Thyroid gland (tissue), 4 donors: ENCODE results near the gene DRC1. TPM values are rescaled to one million over a fixed set of nuclear protein-coding genes. Genes with fewer than 3 reads are reported as not detected.
A peak's percentile ranks its signal among the peaks of the same experiment; 100 is the strongest.

Experiments used
- DNase-seq, 2 donors: peaks; one replicate each; pipeline ENCODE4 v3.0.0-alpha.2; 2019
- H3K27ac ChIP-seq, 3 donors: fragments of 200-600 bp; sonication (generic); 1 replicate in 2 of 3; 2 replicates in 1 of 3; pipeline ENCODE4 v1.5.1; 2016 to 2019; ENCODE audit warnings: mild to moderate bottlenecking in 1 of 3, moderate library complexity in 1 of 3
- H3K27me3 ChIP-seq: fragments of 200-600 bp; sonication (generic); one replicate; pipeline ENCODE4 v1.5.1; 2019
- H3K36me3 ChIP-seq, 2 donors: fragments of 200-600 bp; sonication (generic); one replicate each; pipeline ENCODE4 v1.5.1; 2016 to 2019
- H3K4me1 ChIP-seq, 2 donors: fragments of 200-600 bp; sonication (generic); one replicate each; pipeline ENCODE4 v1.5.1; 2017 to 2019
- H3K4me3 ChIP-seq, 3 donors: fragments of 200-600 bp; sonication (generic); replicated peaks in 1 of 3; 1 replicate in 2 of 3; 2 replicates in 1 of 3; pipeline ENCODE4 v1.5.1; 2016; ENCODE audit warnings: mild to moderate bottlenecking in 1 of 3
- H3K9me3 ChIP-seq: fragments of 200-600 bp; sonication (generic); one replicate; pipeline ENCODE4 v1.5.1; 2017
- POLR2A ChIP-seq, 2 donors: fragments of 450-650 bp; IDR thresholded peaks; one replicate each; pipeline ENCODE4 v1.6.1; 2017; ENCODE audit warnings: antibody characterized with exemption in 2 of 2, mild to moderate bottlenecking in 2 of 2, moderate library complexity in 1 of 2
- WGBS, 2 donors: methylation state at CpG; one replicate each; pipeline ENCODE4 v1.1.5; 2017; 5-methylcytosine and 5-hydroxymethylcytosine counted together
- intact Hi-C: fragments of 100-400 bp; cut with DNase I; formaldehyde crosslinking; loops from one replicate; pipeline ENCODE4 v1.15.1; 2023
- total RNA-seq, 4 donors: library from RNA; depleted of rRNA; stranded (reverse); fragments of >200 nt; gene quantifications; one replicate each; pipeline ENCODE4 v1.2.3, GENCODE V29; 2016
- TF ChIP-seq, protein P1 (sequence below), 6 experiments: fragments of 200-600 bp in 3 of 6; fragments of 450-650 bp in 3 of 6; sonication (generic) in 3 of 6; IDR thresholded peaks; one replicate each; pipeline ENCODE4 v1.5.1; 2016 to 2019; ENCODE audit warnings: antibody characterized with exemption in 6 of 6, mild to moderate bottlenecking in 2 of 6, inconsistent platforms in 1 of 6, moderate library complexity in 1 of 6

The DRC1 gene
- total RNA-seq, 4 donors from 2014 or later: not detected

DNA sequence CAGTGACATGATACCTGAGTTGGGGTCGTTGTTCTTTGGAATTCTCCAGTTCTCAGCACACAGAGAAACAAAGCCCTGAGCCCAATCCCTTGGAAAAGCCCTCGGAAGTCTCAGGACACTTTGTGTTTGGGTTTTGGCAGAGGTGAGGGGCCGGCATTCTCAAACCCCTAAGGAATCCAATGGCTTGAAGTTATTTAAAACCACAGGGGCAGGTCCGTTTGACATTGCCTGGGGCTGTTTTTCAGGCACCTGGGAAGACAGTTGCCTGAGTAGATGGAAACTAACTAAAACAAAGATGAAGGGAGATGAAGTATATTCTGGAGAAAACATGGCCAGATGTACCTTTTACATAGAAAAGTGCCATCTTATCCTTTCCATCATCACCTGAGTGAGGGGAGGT, 98.7 kb downstream of the DRC1 start:
- H3K4me1 ChIP-seq: peaks cover 10 to 20% of the 10 kb centered on the region in 2 donors

DNA sequence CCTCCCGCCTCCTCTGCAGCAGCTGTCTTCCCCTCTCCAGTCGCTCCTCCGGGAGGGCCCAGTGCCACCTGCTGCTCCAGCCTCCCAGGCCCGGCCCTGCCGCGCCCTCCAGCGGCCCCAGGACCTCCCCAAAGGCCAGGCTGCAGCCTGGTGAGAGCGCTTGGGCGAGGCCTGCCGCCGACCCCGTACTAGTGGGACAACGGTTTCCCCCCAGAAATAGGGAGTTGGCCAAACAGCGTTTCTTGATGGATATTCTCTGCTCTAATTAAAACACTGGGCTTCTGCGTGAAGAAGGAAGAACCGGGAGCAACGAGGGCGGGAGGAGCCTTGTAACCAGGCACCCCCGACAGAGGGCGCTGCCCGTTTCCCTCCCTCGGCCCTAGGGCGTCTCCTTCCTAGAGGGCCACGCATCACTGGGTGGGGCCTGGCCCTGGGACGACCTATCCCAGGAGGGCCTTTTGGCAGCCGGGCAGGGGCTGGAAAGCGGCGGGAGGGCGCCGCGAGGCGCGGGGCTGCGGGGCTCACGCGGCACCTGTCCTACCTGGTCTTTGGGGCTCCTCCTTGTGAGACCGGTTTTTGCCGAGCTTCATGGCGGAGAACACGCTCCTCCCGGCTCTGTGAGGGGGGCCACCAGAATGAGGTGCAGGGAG, 101.6 kb downstream of the DRC1 start:
- Histone ChIP-seq H3K9me3 (no peaks in the 10 kb centered on the region), H3K27me3 (no peaks in the 10 kb centered on the region), H3K27ac (peak overlapping the region in 1 of 3 donors; percentile 28), H3K4me1 (peaks cover 10 to 12% of the 10 kb centered on the region in 2 donors), H3K36me3 (no peaks in the 10 kb centered on the region), H3K4me3 (peak overlapping the region in 1 of 3 donors; percentile 32)
- 2 to 6% methylated on average over 31 to 35 of the region's 41 CpGs for whole genome bisulfite sequencing, 2 donors
- peak; percentile 83 to 88 for DNase-seq
- TF ChIP-seq, protein P1, sequence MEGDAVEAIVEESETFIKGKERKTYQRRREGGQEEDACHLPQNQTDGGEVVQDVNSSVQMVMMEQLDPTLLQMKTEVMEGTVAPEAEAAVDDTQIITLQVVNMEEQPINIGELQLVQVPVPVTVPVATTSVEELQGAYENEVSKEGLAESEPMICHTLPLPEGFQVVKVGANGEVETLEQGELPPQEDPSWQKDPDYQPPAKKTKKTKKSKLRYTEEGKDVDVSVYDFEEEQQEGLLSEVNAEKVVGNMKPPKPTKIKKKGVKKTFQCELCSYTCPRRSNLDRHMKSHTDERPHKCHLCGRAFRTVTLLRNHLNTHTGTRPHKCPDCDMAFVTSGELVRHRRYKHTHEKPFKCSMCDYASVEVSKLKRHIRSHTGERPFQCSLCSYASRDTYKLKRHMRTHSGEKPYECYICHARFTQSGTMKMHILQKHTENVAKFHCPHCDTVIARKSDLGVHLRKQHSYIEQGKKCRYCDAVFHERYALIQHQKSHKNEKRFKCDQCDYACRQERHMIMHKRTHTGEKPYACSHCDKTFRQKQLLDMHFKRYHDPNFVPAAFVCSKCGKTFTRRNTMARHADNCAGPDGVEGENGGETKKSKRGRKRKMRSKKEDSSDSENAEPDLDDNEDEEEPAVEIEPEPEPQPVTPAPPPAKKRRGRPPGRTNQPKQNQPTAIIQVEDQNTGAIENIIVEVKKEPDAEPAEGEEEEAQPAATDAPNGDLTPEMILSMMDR (IDR thresholded peaks at IDR 0.05): peak; percentile 72 to 95 (median 91)
- TF ChIP-seq POLR2A (IDR thresholded peaks at IDR 0.05): no peak
- intact Hi-C loops: loop anchor here (5.0 kb wide), 1 partner anchor 74 kb away; no protein-coding TSS in a partner anchor

More for the DNA sequence above, 98.7 kb downstream of the DRC1 start:
- DNase-seq: no peak
- WGBS, 2 donors: 61 to 65% methylated on average over 4 of the region's 4 CpGs
- TF ChIP-seq, protein P1 (IDR thresholded peaks at IDR 0.05): no peak
- no peak for TF ChIP-seq POLR2A (IDR thresholded peaks at IDR 0.05)
- Histone ChIP-seq H3K27ac (no peak overlapping the region), H3K4me3 (no peak overlapping the region), H3K27me3 (no peaks in the 10 kb centered on the region), H3K9me3 (no peaks in the 10 kb centered on the region), H3K36me3 (no peaks in the 10 kb centered on the region)
- intact Hi-C loops: loop anchor here (5.0 kb wide), 1 partner anchor 77 kb away; no protein-coding TSS in a partner anchor

DNA sequence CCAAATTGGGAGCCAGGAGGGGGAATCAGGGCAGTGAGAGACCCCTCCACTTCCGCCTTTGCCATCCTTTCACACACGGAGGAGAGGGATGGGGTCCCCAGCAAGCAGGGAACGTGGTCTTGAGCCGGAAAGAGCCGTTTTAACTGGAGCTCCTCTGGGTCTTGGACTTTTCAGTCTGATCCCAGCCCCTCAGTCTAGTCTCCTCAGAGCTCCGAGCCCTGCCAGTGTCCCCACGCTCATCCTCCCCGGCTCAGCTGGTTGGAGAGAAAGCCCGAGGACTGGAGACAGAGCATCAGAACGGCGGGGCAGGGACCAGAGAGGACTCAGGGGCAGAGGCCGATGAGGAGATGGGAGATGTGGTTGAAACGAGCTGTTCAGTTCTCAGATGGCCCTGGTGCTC, 102.3 kb downstream of the DRC1 start:
- Histone ChIP-seq H3K4me1 (peaks cover 10 to 12% of the 10 kb centered on the region in 2 donors), H3K4me3 (no peak overlapping the region), H3K36me3 (no peaks in the 10 kb centered on the region), H3K27ac (no peak overlapping the region), H3K9me3 (no peaks in the 10 kb centered on the region), H3K27me3 (no peaks in the 10 kb centered on the region)
- no peak for TF ChIP-seq POLR2A (IDR thresholded peaks at IDR 0.05)
- TF ChIP-seq, protein P1 (IDR thresholded peaks at IDR 0.05): no peak
- intact Hi-C loops: loop anchor here (5.0 kb wide), 1 partner anchor 73 kb away; no protein-coding TSS in a partner anchor
- DNase-seq: no peak
- WGBS, 2 donors: 59 to 61% methylated on average over 13 of the region's 13 CpGs

DNA sequence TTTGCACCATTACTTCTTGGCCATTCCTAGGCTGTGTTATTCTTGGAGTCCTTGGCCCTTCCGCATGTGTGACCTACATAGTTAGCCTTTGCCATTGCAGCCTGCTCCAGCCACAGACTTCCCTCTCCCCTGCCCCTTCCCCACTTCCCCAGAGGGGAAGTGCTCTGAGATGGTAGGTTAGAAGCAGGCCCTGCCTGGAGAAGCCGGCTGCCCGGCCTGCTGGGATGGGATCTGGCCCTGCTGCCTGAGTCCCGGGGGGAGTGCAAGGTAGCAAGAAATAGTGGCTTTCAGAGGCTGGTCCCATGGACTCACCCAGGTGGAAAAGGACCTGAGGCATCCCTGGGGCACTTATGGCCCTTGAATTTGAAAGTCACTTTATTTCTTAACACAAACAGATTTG, 104.6 kb downstream of the DRC1 start:
- Histone ChIP-seq H3K4me3 (no peak overlapping the region), H3K27ac (no peak overlapping the region), H3K4me1 (peaks cover 10 to 12% of the 10 kb centered on the region in 2 donors), H3K27me3 (no peaks in the 10 kb centered on the region), H3K9me3 (no peaks in the 10 kb centered on the region), H3K36me3 (no peaks in the 10 kb centered on the region)
- 65 to 79% methylated on average over 2 to 4 of the region's 4 CpGs for WGBS, 2 donors
- TF ChIP-seq, protein P1 (IDR thresholded peaks at IDR 0.05): no peak
- intact Hi-C loops: no loop called here
- DNase-seq: no peak

Other genes with a start within 250 kb of the DRC1 start
- gene GAREM2, start 228.8 kb upstream of the DRC1 start, total RNA-seq: 1 to 10 TPM in 3 of 4 donors, under 1 TPM in 1; 0.49 to 2.8 (median 1.9) TPM
- gene HADHA, start 157.3 kb upstream of the DRC1 start, total RNA-seq: 100 to 1,000 TPM; 113 to 149 (median 140) TPM
- gene HADHB, start 157.0 kb upstream of the DRC1 start, total RNA-seq: 100 to 1,000 TPM; 127 to 200 (median 184) TPM
- 10 to 100 TPM; 16.7 to 31.2 (median 21.8) TPM for gene SELENOI, start 55.8 kb upstream of the DRC1 start, total RNA-seq
- gene ADGRF3, start 55.1 kb upstream of the DRC1 start, total RNA-seq: under 1 TPM in 2 of 4 donors, not detected in 2; 0.15 to 0.38 TPM
- gene OTOF, start 76.2 kb downstream of the DRC1 start, total RNA-seq: under 1 TPM in 1 of 4 donors, not detected in 3; 0.67 TPM
- gene CIB4, start 239.4 kb downstream of the DRC1 start, total RNA-seq: under 1 TPM in 2 of 4 donors, not detected in 2; 0.45 to 0.94 TPM